HCT116 (cell line): ENCODE data around the gene ADAM15. TPM values are rescaled to one million over a fixed set of nuclear protein-coding genes. Genes with fewer than 3 reads are reported as not detected.

ENCODE experiments used
- ATAC-seq: fragments of 200-7000 bp; cut with Tn5 transposase; 2 replicates; pipeline ENCODE4 v1.9.1; 2020; ENCODE audit warnings: mild to moderate bottlenecking, moderate library complexity
- BruUV-seq: library from RNA; stranded (reverse); fragments of 400-500 nt; replicated peaks from 2 replicates; lab custom pipeline; 2021; lab: Mats Ljungman, UMichigan
- CTCF ChIA-PET: fragments of 300-600 bp; sonication (Branson Sonifier 250); formaldehyde crosslinking; loops from one replicate; lab custom pipeline; 2021; ENCODE audit warnings: antibody characterized with exemption; lab: Charles Lee
- POLR2A ChIA-PET: fragments of 300-600, 350-600 bp; sonication (Branson Sonifier 250); formaldehyde crosslinking; loops from one replicate; lab custom pipeline; 2021; ENCODE audit warnings: antibody characterized with exemption; lab: Charles Lee
- RAD21 ChIA-PET, 2 experiments: fragments of 300-600 bp; sonication (Branson Sonifier 250); formaldehyde crosslinking; loops; one replicate each; lab custom pipeline; 2023; ENCODE audit warnings: low total read pairs in 2 of 2; ENCODE audit not compliant: uncharacterized antibody in 2 of 2, unreplicated experiment in 2 of 2, low non-redundant PET in 1 of 2; lab: Charles Lee
- DNase-seq: peaks from one replicate; pipeline ENCODE4 v3.0.0-alpha.2; 2010; ENCODE audit warnings: low read depth, low spot score
- H2AFZ ChIP-seq: fragments of 200-600 bp; shearing (Covaris generic), sonication (generic); 2 replicates; pipeline ENCODE4 v1.6.1; 2017; ENCODE audit warnings: low read depth, mixed run types, mixed read lengths, antibody characterized with exemption, low read length; ENCODE audit not compliant: poor library complexity, severe bottlenecking
- H3K27ac ChIP-seq: 2 replicates; pipeline ENCODE4 v1.5.1; 2012; ENCODE audit warnings: low read depth, low read length
- H3K27me3 ChIP-seq: fragments of 200-600 bp; sonication (generic); 2 replicates; pipeline ENCODE4 v1.6.1; 2016; ENCODE audit warnings: mixed run types, low read length, mixed read lengths; ENCODE audit not compliant: insufficient read depth
- H3K36me3 ChIP-seq, 2 experiments: fragments of 200-500 bp in 1 of 2; fragments of 200-600 bp in 1 of 2; sonication (Bioruptor generic) in 1 of 2; sonication (generic) in 1 of 2; 2 replicates each; pipeline versions ENCODE4 v1.5.1 to v1.6.1; 2014 to 2016; ENCODE audit warnings: low read length in 2 of 2, inconsistent platforms in 1 of 2, mixed read lengths in 1 of 2, mixed run types in 1 of 2; ENCODE audit not compliant: insufficient read depth in 2 of 2, control insufficient read depth in 1 of 2
- H3K4me1 ChIP-seq, 2 experiments: fragments of 200-600 bp in 1 of 2; sonication (generic) in 1 of 2; 2 replicates each; pipeline versions ENCODE4 v1.5.1 to v1.6.1; 2012 to 2017; ENCODE audit warnings: low read length in 2 of 2, inconsistent platforms in 1 of 2, mild to moderate bottlenecking in 1 of 2, mixed read lengths in 1 of 2, mixed run types in 1 of 2, moderate library complexity in 1 of 2; ENCODE audit not compliant: insufficient read depth in 2 of 2, control insufficient read depth in 1 of 2
- H3K4me2 ChIP-seq: fragments of 200-600 bp; sonication (generic); 2 replicates; pipeline ENCODE4 v1.6.1; 2017; ENCODE audit warnings: mixed run types, low read length, mixed read lengths
- H3K4me3 ChIP-seq, 2 experiments: fragments of 200-600 bp in 1 of 2; sonication (generic) in 1 of 2; replicated peaks in 1 of 2; 2 replicates each; pipeline ENCODE4 v1.5.1; 2011 to 2016; ENCODE audit warnings: low read length in 2 of 2, control low read depth in 1 of 2, low read depth in 1 of 2, mild to moderate bottlenecking in 1 of 2, mixed read lengths in 1 of 2, mixed run types in 1 of 2
- H3K79me2 ChIP-seq: fragments of 200-600 bp; sonication (generic); 2 replicates; pipeline ENCODE4 v1.6.1; 2017; ENCODE audit warnings: mild to moderate bottlenecking, mixed run types, low read length, moderate library complexity, mixed read lengths; ENCODE audit not compliant: insufficient read depth
- H3K9ac ChIP-seq: fragments of 200-600 bp; sonication (generic); 2 replicates; pipeline ENCODE4 v1.6.1; 2016; ENCODE audit warnings: low read length, mixed read lengths
- H3K9me2 ChIP-seq: fragments of 200-600 bp; sonication (generic), shearing (Covaris generic); 2 replicates; pipeline ENCODE4 v1.6.1; 2017; ENCODE audit warnings: mixed run types, mild to moderate bottlenecking, moderate library complexity; ENCODE audit not compliant: insufficient read depth
- H3K9me3 ChIP-seq, 2 experiments: fragments of 200-500 bp in 1 of 2; fragments of 200-600 bp in 1 of 2; sonication (Bioruptor generic) in 1 of 2; sonication (generic) in 1 of 2; 2 replicates each; pipeline ENCODE4 v1.6.1; 2014 to 2017; ENCODE audit warnings: low read length in 2 of 2, mixed read lengths in 2 of 2, inconsistent platforms in 1 of 2, low read depth in 1 of 2, mild to moderate bottlenecking in 1 of 2, mixed run types in 1 of 2, moderate library complexity in 1 of 2; ENCODE audit not compliant: control insufficient read depth in 1 of 2, insufficient read depth in 1 of 2
- H4K20me1 ChIP-seq: fragments of 200-600 bp; sonication (generic), shearing (Covaris generic); 2 replicates; pipeline ENCODE4 v1.6.1; 2017; ENCODE audit warnings: mixed run types, mild to moderate bottlenecking, moderate library complexity; ENCODE audit not compliant: insufficient read depth
- ATF3 ChIP-seq: IDR thresholded peaks from 2 replicates; pipeline ENCODE4 v1.6.1; 2012
- CTCF ChIP-seq, 3 experiments: fragments of 200-600 bp in 1 of 3; sonication (generic) in 1 of 3; IDR thresholded peaks in 2 of 3; conservative IDR thresholded peaks in 1 of 3; 2 replicates each; pipeline ENCODE4 v1.5.1; 2012 to 2017; ENCODE audit warnings: low read depth in 2 of 3, low read length in 2 of 3, antibody characterized with exemption in 1 of 3, borderline replicate concordance in 1 of 3, control low read depth in 1 of 3, mild to moderate bottlenecking in 1 of 3, mixed read lengths in 1 of 3, mixed run types in 1 of 3, moderate library complexity in 1 of 3; ENCODE audit not compliant: insufficient read depth in 1 of 3
- POLR2A ChIP-seq: IDR thresholded peaks from 2 replicates; pipeline ENCODE4 v1.7.0; 2011; ENCODE audit warnings: borderline replicate concordance; ENCODE audit not compliant: insufficient read depth, insufficient read length; ENCODE audit errors: extremely low read depth
- YY1 ChIP-seq: IDR thresholded peaks from 2 replicates; pipeline ENCODE4 v1.6.1; 2011; ENCODE audit warnings: low read length, low read depth, moderate library complexity, mild to moderate bottlenecking; ENCODE audit not compliant: insufficient replicate concordance; ENCODE audit errors: extremely low read depth
- ZBTB33 ChIP-seq: IDR thresholded peaks from 2 replicates; pipeline ENCODE4 v1.6.1; 2011; ENCODE audit warnings: mild to moderate bottlenecking, low read length, moderate library complexity; ENCODE audit not compliant: insufficient replicate concordance; ENCODE audit errors: extremely low read depth
- ZFX ChIP-seq: fragments of 450-650 bp; IDR thresholded peaks from 2 replicates; pipeline ENCODE4 v1.6.1; 2017
- intact Hi-C: fragments of 100-400 bp; cut with micrococcal nuclease; formaldehyde crosslinking; loops from 2 replicates; pipeline ENCODE4 v1.10.0; 2022
- total RNA-seq: library from RNA; stranded (reverse); gene quantifications from one replicate; pipeline ENCODE4 v1.2.1, GENCODE V29; 2021; ENCODE audit not compliant: unreplicated experiment

ADAM15 gene
- total RNA-seq, 1 experiment from 2014 or later: 149 TPM

GRCh38 chr1:155007251-155007828, 43.8 kb upstream of the ADAM15 start:
- intact Hi-C loops: no loop called here
- H3K79me2 ChIP-seq: peaks cover 92% of the 10 kb centered on the region

GRCh38 chr1:155008015-155008941, 42.8 kb upstream of the ADAM15 start:
- no peak for ATAC-seq
- CTCF ChIA-PET: interaction anchor here (1.2 to 2.3 kb wide), 2 partner anchors 9 to 36 kb away, joined by 3 to 11 read pairs; no protein-coding TSS in a partner anchor
- Histone ChIP-seq H3K9ac (no peak overlapping the region), H3K79me2 (peaks cover 94% of the 10 kb centered on the region), H4K20me1 (no peaks in the 10 kb centered on the region), H3K27ac (peak overlapping the region; percentile 24; the same call in 1 of the 2 replicates), H2AFZ (no peak overlapping the region), H3K4me3 (no peak overlapping the region), H3K9me3 (no peaks in the 10 kb centered on the region), H3K36me3 (peaks cover 0 to 7% of the 10 kb centered on the region in 2 experiments; a peak in 2 of 4 replicates), H3K27me3 (no peaks in the 10 kb centered on the region), H3K4me2 (no peak overlapping the region), H3K4me1 (peaks cover 18 to 83% of the 10 kb centered on the region in 2 experiments), H3K9me2 (no peaks in the 10 kb centered on the region)
- POLR2A ChIA-PET: no interaction called here
- no TSS peak for BruUV-seq
- TF ChIP-seq ZBTB33 (no peak), POLR2A (no peak), CTCF (IDR thresholded peaks at IDR 0.05 in 2 of 3, conservative IDR thresholded peaks at IDR 0.05 in 1 of 3; ENCODE audit: borderline replicate concordance in 1 of 3, insufficient read depth in 1 of 3, low read depth in 2 of 3, low read length in 2 of 3) (no peak)
- intact Hi-C loops: no loop called here
- no peak for DNase-seq
- RAD21 ChIA-PET: no interaction called here

More at GRCh38 chr1:155007251-155007828, 43.8 kb upstream of the ADAM15 start:
- Histone ChIP-seq H3K4me1 (peaks cover 18 to 76% of the 10 kb centered on the region in 2 experiments), H3K4me2 (no peak overlapping the region), H3K9me3 (no peaks in the 10 kb centered on the region), H4K20me1 (no peaks in the 10 kb centered on the region), H3K27ac (no peak overlapping the region; the same call in 1 of the 2 replicates), H3K4me3 (no peak overlapping the region), H3K36me3 (peaks cover 0 to 7% of the 10 kb centered on the region in 2 experiments; a peak in 2 of 4 replicates), H3K9me2 (no peaks in the 10 kb centered on the region), H3K9ac (no peak overlapping the region), H3K27me3 (no peaks in the 10 kb centered on the region), H2AFZ (no peak overlapping the region)
- BruUV-seq: no TSS peak
- ATAC-seq (no peak), DNase-seq (no peak)
- ChIA-PET CTCF (interaction anchor here (1.2 to 2.3 kb wide), 2 partner anchors 10 to 37 kb away, joined by 3 to 11 read pairs; no protein-coding TSS in a partner anchor), RAD21 (no interaction called here), POLR2A (interaction anchor here (1.0 kb wide), 1 partner anchor 9 kb away, joined by 3 read pairs; no protein-coding TSS in a partner anchor)
- TF ChIP-seq ATF3 (no peak), YY1 (no peak), ZFX (peak; percentile 4; the same call in 1 of the 2 replicates)
